Skeletal muscle satellite cell (primary cell): ENCODE measurements around the gene HTT.
"Not testable (repeated sequence)": the region's sequence is repeated elsewhere in the genome, so short reads cannot be mapped to it uniquely, and the experiment has no call there.

Experiments
- H3K27me3 ChIP-seq: 2 replicates; pipeline ENCODE4 v1.7.0; 2013; ENCODE audit warnings: low read length; ENCODE audit not compliant: control insufficient read depth, insufficient read depth
- H3K36me3 ChIP-seq: 2 replicates; pipeline ENCODE4 v1.7.0; 2013; ENCODE audit warnings: mild to moderate bottlenecking, control low read depth, low read length; ENCODE audit not compliant: insufficient read depth
- H3K4me1 ChIP-seq: 2 replicates; pipeline ENCODE4 v1.7.0; 2013; ENCODE audit warnings: low read length; ENCODE audit not compliant: control insufficient read depth, insufficient read depth
- H3K4me2 ChIP-seq: 2 replicates; pipeline ENCODE4 v1.7.0; 2013; ENCODE audit warnings: mild to moderate bottlenecking, low read length
- H3K4me3 ChIP-seq: 2 replicates; pipeline ENCODE4 v1.7.0; 2013; ENCODE audit warnings: low read length
- H3K9ac ChIP-seq: 2 replicates; pipeline ENCODE4 v1.7.0; 2013; ENCODE audit warnings: mild to moderate bottlenecking, low read depth, low read length, moderate library complexity
- H3K9me3 ChIP-seq: replicated peaks from 2 replicates; pipeline ENCODE4 v1.7.0; 2013; ENCODE audit warnings: mild to moderate bottlenecking, control low read depth, low read length

Gene HTT

DNA sequence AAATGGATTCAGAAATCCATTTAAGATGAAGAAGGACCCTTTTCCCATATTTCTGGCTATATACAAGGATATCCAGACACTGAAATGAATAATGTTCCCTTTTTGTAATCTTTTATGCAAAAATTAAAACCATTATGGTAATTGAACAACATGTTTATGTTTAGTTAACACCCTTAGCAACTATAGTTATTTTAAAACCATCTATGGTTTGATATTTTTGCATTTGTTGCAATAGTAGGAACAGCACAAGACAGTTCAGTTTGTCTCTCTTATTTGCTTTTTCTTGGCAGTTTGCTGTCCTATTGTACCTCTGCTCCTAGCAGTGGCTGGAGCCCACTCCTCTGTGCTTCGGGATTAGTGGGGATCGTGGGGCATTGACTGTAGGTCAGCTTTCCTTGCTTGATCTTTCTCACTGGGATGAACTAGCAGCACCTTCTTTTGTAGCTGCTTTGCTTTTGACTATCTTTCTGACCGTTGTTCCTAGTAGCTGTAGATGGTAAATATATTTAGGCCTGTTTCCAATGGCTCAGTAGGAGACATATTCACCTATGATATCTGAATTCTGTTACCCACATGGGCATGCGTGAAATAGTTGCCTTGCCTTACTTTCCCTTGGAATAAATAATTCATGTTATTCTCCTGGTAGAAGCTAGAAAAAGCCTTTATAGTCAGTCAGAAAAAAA is 12.8 kb downstream of the HTT start:
- H3K9ac ChIP-seq = no peak overlapping the region
- no peaks in the 10 kb centered on the region for H3K4me1 ChIP-seq
- no peaks in the 10 kb centered on the region for H3K9me3 ChIP-seq
- no peak overlapping the region for H3K4me3 ChIP-seq
- no peaks in the 10 kb centered on the region for H3K27me3 ChIP-seq
- peaks cover 15% of the 10 kb centered on the region for H3K36me3 ChIP-seq
- no peak overlapping the region for H3K4me2 ChIP-seq

DNA sequence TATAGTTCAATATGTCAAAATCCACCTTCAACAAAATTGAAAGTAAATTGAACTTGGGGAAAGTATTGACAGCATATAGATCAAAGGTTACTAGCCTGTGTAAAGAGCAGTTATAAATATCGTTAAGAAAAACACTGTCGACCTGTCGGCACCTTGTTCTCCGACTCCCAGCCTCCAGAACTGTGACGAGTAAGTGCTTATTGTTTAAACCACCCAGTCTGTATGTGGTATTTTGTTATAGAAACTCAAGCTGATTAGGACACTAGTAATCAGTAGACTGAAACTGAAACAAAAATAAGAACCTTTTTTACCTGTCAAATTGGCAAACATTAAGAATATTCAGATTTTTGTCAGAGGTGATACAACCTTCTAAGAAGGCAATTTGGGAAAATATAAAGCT is 17.0 kb downstream of the HTT start:
- Histone ChIP-seq H3K9me3 (no peaks in the 10 kb centered on the region), H3K36me3 (peaks cover 24% of the 10 kb centered on the region), H3K27me3 (no peaks in the 10 kb centered on the region), H3K4me1 (no peaks in the 10 kb centered on the region), H3K4me3 (no peak overlapping the region), H3K9ac (no peak overlapping the region), H3K4me2 (no peak overlapping the region)

DNA sequence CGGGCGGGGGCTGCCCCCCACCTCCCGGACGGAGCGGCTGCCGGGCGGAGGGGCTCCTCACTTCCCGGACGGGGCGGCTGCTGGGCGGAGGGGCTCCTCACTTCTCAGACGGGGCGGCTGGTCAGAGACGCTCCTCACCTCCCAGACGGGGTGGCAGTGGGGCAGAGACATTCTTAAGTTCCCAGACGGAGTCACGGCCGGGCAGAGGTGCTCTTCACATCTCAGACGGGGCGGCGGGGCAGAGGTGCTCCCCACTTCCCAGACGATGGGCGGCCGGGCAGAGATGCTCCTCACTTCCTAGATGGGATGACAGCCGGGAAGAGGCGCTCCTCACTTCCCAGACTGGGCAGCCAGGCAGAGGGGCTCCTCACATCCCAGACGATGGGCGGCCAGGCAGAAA is 20.2 kb downstream of the HTT start:
- not testable (repeated sequence) for H3K9ac ChIP-seq, H3K27me3 ChIP-seq, H3K4me2 ChIP-seq, H3K4me3 ChIP-seq, H3K4me1 ChIP-seq, H3K9me3 ChIP-seq
- peaks cover 20% of the 10 kb centered on the region for H3K36me3 ChIP-seq

DNA sequence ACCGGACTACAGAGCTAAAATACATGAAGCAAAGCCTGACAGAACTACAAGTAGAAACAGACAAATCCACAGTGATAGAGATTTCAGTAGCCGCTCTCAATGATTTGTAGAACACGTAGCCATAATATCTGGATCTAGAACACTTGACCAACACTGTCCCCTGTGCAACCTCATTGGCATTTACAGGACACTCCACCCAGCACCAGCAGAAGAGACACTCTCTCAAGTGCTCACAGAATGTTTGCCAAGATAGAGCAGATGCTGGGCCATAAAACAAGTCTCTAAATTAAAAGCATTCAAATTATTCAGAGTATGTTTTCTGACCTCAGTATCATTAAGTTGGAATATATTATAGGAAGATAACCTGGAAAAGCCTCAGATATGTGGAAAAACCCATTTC is 21.7 kb downstream of the HTT start:
- H3K4me2 ChIP-seq = no peak overlapping the region
- no peak overlapping the region for H3K9ac ChIP-seq
- no peak overlapping the region for H3K4me3 ChIP-seq
- H3K36me3 ChIP-seq = peaks cover 13% of the 10 kb centered on the region
- H3K27me3 ChIP-seq = no peaks in the 10 kb centered on the region
- no peaks in the 10 kb centered on the region for H3K9me3 ChIP-seq
- H3K4me1 ChIP-seq = no peaks in the 10 kb centered on the region

DNA sequence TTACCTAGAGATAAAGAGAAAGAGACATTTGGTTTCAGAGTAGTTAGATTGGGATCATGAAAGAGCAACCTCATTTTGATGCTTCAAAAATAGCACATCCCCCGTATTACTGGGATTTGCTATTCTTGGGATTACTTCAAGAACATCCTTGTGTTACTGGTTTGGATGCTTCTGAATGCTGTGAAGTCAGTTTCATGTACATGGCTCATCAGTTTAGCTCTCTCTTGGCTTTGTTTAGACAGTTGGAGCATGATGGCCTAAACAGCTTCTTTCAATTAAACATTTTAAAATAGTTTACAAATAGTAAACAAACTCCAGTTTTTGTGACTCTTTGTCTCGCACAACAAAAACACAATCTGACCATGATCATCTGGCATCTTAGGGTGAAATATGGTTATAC is 23.9 kb downstream of the HTT start:
- Histone ChIP-seq H3K9ac (no peak overlapping the region), H3K4me3 (no peak overlapping the region), H3K4me1 (no peaks in the 10 kb centered on the region), H3K4me2 (no peak overlapping the region), H3K36me3 (peaks cover 18% of the 10 kb centered on the region), H3K27me3 (no peaks in the 10 kb centered on the region), H3K9me3 (no peaks in the 10 kb centered on the region)

DNA sequence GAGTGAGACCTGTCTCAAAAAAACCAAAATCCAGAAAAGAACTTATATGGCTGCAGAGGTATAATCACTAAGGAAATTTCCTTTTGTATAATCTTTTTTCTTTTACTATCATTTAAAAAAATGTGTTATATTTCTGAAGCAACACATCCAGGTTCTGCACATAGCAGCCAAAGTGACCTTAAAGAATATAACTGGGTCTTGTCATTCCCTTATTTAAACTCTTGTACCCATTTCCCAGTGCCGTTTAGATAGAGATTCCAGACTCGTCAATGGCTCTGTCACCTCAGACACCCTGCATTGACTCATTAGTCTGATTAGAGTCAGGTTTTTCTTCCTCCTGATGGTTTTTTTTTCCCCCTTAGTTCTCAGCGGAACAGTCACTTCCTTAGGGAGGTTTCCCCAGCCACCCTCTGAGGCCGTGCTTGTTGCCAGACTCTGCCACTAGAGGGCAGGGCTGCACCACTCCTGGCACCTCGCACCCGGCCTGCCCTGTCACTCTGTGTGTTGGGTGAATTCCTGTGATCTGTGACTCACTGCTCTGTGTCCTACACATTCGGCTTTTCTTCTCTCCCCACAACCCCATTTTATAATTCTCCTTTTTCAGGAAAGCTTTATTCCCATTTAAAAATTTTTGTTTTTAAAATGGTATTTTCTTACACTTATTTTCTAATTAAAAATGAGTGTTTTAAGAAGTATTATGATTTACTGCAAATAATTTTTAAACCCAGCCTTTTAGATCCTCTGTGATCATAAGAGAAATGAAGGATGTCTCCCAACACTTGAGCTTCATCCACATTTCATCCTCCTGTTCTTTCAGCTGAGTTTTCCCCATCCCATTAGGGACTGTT is 32.1 kb downstream of the HTT start:
- H3K36me3 ChIP-seq = peaks cover 23% of the 10 kb centered on the region
- no peaks in the 10 kb centered on the region for H3K27me3 ChIP-seq
- no peak overlapping the region for H3K4me3 ChIP-seq
- peak overlapping the region; percentile 27 for H3K9ac ChIP-seq
- H3K4me1 ChIP-seq = peaks cover 20% of the 10 kb centered on the region
- no peaks in the 10 kb centered on the region for H3K9me3 ChIP-seq
- no peak overlapping the region for H3K4me2 ChIP-seq

DNA sequence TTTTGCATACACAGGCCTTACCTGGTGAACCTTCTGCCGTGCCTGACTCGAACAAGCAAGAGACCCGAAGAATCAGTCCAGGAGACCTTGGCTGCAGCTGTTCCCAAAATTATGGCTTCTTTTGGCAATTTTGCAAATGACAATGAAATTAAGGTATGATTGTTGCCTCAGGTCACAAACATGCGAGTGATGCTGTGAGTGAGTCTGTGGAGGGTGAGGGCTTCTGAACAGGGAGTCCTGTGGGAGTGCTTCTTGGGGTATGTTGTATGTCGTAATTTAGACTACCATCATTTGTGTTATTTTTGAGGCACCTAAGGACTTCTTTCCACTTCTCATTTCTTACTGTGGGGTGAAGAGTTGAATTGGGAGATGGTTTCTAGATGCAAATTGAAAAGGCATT is 32.8 kb downstream of the HTT start:
- H3K36me3 ChIP-seq = peaks cover 23% of the 10 kb centered on the region
- no peaks in the 10 kb centered on the region for H3K9me3 ChIP-seq
- peak overlapping the region; percentile 27 for H3K9ac ChIP-seq
- no peak overlapping the region for H3K4me3 ChIP-seq
- no peak overlapping the region for H3K4me2 ChIP-seq
- peaks cover 27% of the 10 kb centered on the region for H3K4me1 ChIP-seq
- no peaks in the 10 kb centered on the region for H3K27me3 ChIP-seq

DNA sequence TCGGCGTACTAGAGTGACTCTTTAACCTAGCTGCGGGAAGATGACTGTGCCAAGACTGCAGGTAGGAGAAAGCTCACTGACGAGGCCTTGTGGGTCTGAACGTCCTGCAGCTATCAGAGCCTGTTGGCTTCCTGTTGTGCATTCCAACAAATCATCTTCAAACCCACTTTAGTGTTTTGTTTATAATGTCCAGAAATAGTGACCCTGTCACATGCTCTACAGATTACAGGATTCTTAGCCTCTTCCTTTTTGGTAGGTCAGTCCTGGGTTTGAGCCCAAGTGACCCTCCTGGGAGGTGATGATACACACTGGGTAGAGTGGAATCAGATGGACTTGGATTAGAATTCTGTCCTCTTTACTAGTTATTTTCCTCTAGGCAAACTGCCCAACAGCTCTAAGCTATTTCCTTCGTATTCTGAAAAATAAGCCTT is 33.2 kb downstream of the HTT start:
- Histone ChIP-seq H3K4me1 (peaks cover 32% of the 10 kb centered on the region), H3K36me3 (peaks cover 20% of the 10 kb centered on the region), H3K4me3 (no peak overlapping the region), H3K27me3 (no peaks in the 10 kb centered on the region), H3K9me3 (no peaks in the 10 kb centered on the region), H3K4me2 (no peak overlapping the region), H3K9ac (peak overlapping the region; percentile 20)

DNA sequence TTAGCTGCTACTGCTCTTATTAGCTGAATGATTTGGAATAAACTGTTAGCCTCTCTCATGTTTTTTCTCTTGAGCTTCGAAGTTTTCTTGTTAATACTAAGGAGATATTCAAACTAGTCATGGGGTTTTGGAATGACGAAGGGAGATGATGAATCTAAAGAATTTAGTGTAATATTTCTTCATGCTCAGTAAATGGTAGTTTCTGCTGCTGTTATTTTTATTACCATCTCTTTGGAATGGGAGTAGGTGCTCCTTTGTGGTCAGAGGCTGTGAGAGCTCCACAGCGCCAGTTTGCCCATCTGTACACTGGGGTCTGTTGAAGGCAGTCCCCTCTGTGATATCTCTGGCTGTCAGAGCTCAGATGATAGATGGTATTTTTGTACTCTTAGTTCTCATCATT is 33.7 kb downstream of the HTT start:
- Histone ChIP-seq H3K27me3 (no peaks in the 10 kb centered on the region), H3K4me1 (peaks cover 37% of the 10 kb centered on the region), H3K4me2 (no peak overlapping the region), H3K9ac (peak overlapping the region; percentile 20), H3K9me3 (no peaks in the 10 kb centered on the region), H3K36me3 (peaks cover 18% of the 10 kb centered on the region), H3K4me3 (no peak overlapping the region)

DNA sequence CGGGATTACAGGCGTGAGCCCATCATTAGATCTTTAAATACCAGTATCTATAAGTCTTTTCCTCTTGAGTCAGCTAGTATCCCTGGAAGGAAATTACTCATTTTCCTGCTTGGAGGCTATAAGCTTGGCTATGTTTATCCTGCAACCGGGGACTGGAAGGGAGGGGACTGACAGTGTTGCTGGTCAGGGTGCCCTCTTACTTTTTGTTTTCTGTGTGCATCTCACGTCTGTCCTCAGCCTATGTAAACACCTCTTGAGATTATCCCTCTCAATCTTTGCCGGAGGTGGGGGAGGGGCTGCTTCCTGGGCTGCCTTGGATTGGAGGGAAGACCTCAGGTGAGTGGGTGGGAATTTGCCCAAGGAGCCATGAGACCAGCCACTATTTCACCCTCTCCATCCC is 37.0 kb downstream of the HTT start:
- peaks cover 50% of the 10 kb centered on the region for H3K4me1 ChIP-seq
- peak overlapping the region; percentile 50 for H3K4me3 ChIP-seq
- peaks cover 41% of the 10 kb centered on the region for H3K36me3 ChIP-seq
- H3K9me3 ChIP-seq = no peaks in the 10 kb centered on the region
- no peaks in the 10 kb centered on the region for H3K27me3 ChIP-seq
- H3K4me2 ChIP-seq = peak overlapping the region; percentile 53
- H3K9ac ChIP-seq = no peak overlapping the region

DNA sequence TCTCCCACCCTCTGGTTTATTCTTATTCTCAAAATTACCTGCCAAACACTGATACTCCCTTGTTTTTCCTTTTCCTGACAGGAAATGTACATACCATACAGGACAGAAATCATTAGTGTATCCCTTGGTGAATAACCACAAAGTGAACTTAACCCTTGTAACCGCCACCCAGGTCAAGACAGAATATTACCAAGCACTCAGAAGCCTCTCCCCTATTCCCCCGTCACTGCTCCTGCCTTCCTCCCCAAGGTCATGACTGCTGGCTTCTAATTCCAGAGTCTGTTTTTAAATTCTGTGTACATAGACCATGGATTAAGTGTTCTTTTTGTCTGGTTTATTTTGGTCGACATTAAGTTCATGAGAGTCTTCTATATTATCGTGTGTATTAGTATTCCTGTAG is 37.7 kb downstream of the HTT start:
- peak overlapping the region; percentile 11 for H3K9ac ChIP-seq
- no peak overlapping the region for H3K4me3 ChIP-seq
- H3K9me3 ChIP-seq = no peaks in the 10 kb centered on the region
- H3K27me3 ChIP-seq = no peaks in the 10 kb centered on the region
- peak overlapping the region; percentile 1 for H3K4me2 ChIP-seq
- H3K36me3 ChIP-seq = peaks cover 41% of the 10 kb centered on the region
- peaks cover 45% of the 10 kb centered on the region for H3K4me1 ChIP-seq
